T-helper 22 cell (primary cell): ENCODE measurements around the gene DPP6.

Experiments
- DNase-seq: peaks from one replicate; pipeline ENCODE4 v3.0.0-alpha.2; 2020; ENCODE audit warnings: low read depth

DPP6 gene

GRCh38 chr7:154832557-154833138, 780.5 kb downstream of the DPP6 start:
- no peak for DNase-seq

GRCh38 chr7:154836021-154836448, 783.8 kb downstream of the DPP6 start:
- no peak for DNase-seq

GRCh38 chr7:154837087-154837486, 784.9 kb downstream of the DPP6 start:
- DNase-seq = no peak

- no peak for DNase-seq
Measured at GRCh38 chr7:154837622-154838021, 785.4 kb downstream of the DPP6 start.

GRCh38 chr7:154840086-154840485, 787.9 kb downstream of the DPP6 start:
- no peak for DNase-seq

- DNase-seq = no peak
Measured at GRCh38 chr7:154841731-154842331, 789.6 kb downstream of the DPP6 start.

- no peak for DNase-seq
Measured at GRCh38 chr7:154842591-154842990, 790.4 kb downstream of the DPP6 start.

- DNase-seq = no peak
Measured at GRCh38 chr7:154843670-154844237, 791.6 kb downstream of the DPP6 start.

- DNase-seq = no peak
Measured at GRCh38 chr7:154844499-154844898, 792.3 kb downstream of the DPP6 start.

- no peak for DNase-seq
Measured at GRCh38 chr7:154844955-154845354, 792.8 kb downstream of the DPP6 start.

GRCh38 chr7:154848464-154848863, 796.3 kb downstream of the DPP6 start:
- DNase-seq = no peak

- DNase-seq = no peak
Measured at GRCh38 chr7:154852205-154852604, 800.0 kb downstream of the DPP6 start.

- DNase-seq = no peak
Measured at GRCh38 chr7:154853063-154853726, 801.0 kb downstream of the DPP6 start.

- no peak for DNase-seq
Measured at GRCh38 chr7:154853727-154854095, 801.5 kb downstream of the DPP6 start.

GRCh38 chr7:154854836-154855235, 802.6 kb downstream of the DPP6 start:
- no peak for DNase-seq

GRCh38 chr7:154855366-154855765, 803.2 kb downstream of the DPP6 start:
- DNase-seq = no peak

- no peak for DNase-seq
Measured at GRCh38 chr7:154856733-154857132, 804.5 kb downstream of the DPP6 start.

GRCh38 chr7:154857240-154857639, 805.0 kb downstream of the DPP6 start:
- DNase-seq = no peak

- DNase-seq = no peak
Measured at GRCh38 chr7:154857728-154858681, 805.8 kb downstream of the DPP6 start.

GRCh38 chr7:154858836-154859537, 806.8 kb downstream of the DPP6 start:
- no peak for DNase-seq
